Epithelial cell of proximal tubule (primary cell): ENCODE data around the gene ZNF169. TPM values are rescaled to one million over a fixed set of nuclear protein-coding genes. Genes with fewer than 3 reads are reported as not detected.
"Not testable (repeated sequence)": the region's sequence is repeated elsewhere in the genome, so short reads cannot be mapped to it uniquely, and the experiment has no call there.

ENCODE experiments used
- DNase-seq: peaks from one replicate; pipeline ENCODE4 v3.0.0-alpha.2; 2011; ENCODE audit warnings: low read depth
- H3K4me3 ChIP-seq: 2 replicates; pipeline ENCODE4 v1.5.1; 2011; ENCODE audit warnings: low read depth, mild to moderate bottlenecking, low read length
- CTCF ChIP-seq: conservative IDR thresholded peaks from 2 replicates; pipeline ENCODE4 v1.5.1; 2012; ENCODE audit warnings: low read depth, mild to moderate bottlenecking, low read length
- total RNA-seq: library from RNA; depleted of rRNA; stranded (reverse); fragments of >200 nt; gene quantifications from 2 replicates; pipeline ENCODE4 v1.2.3, GENCODE V29; 2015

Gene ZNF169
- total RNA-seq, 1 donor from 2014 or later: 0.75 TPM

DNA sequence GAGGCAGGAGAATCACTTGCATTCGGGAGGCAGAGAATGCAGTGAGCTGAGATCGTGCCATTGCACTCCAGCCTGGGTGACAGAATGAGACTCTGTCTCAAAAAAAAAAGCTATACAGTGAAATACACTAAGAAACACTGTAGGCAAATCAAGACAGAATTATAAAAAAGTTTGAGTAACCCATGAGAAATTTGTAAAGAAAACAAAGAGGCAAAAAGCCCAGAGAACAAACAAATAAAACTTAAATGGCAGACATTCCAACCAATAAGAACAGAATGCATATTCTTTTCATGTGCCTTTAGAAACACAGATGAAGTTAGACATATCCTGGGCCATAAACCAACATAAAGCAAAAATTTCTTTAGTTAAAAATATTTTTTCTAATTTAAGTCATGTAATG lies 30.6 kb downstream of the ZNF169 start:
- H3K4me3 ChIP-seq: no peak overlapping the region
- no peak for DNase-seq
- no peak for TF ChIP-seq CTCF

DNA sequence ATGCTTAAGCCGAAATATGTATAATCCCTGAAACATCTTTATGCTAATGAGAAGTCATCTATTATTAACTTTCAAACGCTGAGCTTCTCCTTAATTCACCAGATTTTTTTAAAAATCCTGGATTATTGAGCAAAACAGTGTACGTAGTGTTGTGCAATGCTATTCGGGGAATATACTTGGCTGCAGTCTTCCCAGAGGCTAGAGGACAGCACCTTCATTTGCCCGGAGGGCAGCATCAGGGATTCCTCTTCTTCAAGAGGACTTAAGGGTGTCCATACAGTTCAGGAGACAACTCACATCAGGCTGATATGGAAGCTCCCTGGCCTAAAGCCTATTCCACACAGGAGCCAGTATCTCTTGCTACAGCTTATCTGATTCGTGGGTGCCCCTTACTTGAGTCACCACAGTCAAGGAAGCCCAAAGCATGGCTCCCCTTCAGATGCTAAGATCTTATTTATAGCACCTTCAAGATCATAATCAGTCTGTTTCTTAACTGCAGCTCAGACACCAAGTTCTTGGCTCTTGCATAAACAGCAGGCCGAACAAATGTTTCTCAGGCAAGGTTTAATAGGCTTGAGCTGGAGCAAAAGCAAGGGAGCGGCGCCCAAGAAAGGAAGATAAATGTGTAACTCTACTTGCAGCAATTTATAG lies 40.0 kb downstream of the ZNF169 start:
- no peak overlapping the region for H3K4me3 ChIP-seq
- DNase-seq: no peak
- TF ChIP-seq CTCF: no peak

DNA sequence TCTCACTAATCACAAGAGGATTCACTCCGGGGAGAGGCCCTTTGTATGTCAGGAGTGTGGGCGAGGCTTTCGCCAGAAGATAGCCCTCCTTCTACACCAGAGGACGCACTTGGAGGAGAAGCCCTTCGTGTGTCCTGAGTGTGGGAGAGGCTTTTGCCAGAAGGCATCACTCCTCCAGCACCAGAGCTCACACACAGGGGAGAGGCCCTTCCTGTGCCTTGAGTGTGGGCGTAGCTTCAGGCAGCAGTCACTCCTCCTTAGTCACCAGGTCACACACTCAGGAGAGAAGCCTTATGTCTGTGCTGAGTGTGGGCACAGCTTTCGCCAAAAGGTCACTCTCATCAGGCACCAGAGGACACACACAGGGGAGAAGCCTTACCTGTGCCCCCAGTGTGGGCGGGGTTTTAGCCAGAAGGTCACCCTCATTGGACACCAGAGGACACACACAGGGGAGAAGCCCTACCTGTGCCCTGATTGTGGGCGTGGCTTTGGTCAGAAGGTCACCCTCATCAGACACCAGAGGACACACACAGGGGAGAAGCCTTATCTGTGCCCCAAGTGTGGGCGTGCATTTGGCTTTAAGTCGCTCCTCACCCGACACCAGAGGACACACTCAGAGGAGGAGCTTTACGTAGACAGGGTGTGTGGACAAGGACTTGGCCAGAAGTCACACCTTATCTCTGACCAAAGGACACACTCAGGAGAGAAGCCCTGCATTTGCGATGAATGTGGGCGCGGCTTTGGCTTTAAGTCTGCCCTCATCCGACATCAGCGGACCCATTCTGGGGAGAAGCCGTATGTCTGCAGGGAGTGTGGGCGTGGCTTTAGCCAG lies 41.6 kb downstream of the ZNF169 start:
- no peak for TF ChIP-seq CTCF
- DNase-seq: no peak
- H3K4me3 ChIP-seq: no peak overlapping the region

DNA sequence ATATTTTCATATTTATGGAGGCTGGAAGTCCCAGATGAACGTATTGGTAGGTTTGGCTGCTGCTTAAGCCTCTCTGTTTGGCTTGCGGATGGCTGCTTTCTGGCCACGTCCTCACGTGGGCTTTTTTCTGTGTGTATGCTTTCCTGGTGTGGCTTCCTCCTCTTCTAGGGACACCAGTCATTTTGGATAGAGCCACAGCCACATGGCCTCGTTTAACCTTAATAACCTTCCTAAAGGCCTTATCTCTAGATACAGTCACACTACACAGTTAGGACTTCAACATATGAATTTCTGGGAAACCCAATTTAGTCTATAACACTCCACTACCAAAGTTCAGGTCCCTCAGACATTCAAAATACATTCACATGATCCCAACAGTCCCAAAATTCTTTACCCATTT lies 42.5 kb downstream of the ZNF169 start:
- TF ChIP-seq CTCF: no peak
- no peak overlapping the region for H3K4me3 ChIP-seq
- DNase-seq: no peak

- DNase-seq: no peak
- TF ChIP-seq CTCF: no peak
- H3K4me3 ChIP-seq: no peak overlapping the region
These were observed 43.3 kb downstream of the ZNF169 start for GRCh38 chr9:94302426-94302825.

- H3K4me3 ChIP-seq: no peak overlapping the region
- no peak for TF ChIP-seq CTCF
- no peak for DNase-seq
These were observed 44.2 kb downstream of the ZNF169 start for GRCh38 chr9:94303321-94303720.

- not testable (repeated sequence) for H3K4me3 ChIP-seq, DNase-seq
These were observed 56.2 kb downstream of the ZNF169 start for GRCh38 chr9:94315034-94315984.

- not testable (repeated sequence) for DNase-seq, H3K4me3 ChIP-seq
These were observed 57.1 kb downstream of the ZNF169 start for GRCh38 chr9:94316236-94316635.

DNA sequence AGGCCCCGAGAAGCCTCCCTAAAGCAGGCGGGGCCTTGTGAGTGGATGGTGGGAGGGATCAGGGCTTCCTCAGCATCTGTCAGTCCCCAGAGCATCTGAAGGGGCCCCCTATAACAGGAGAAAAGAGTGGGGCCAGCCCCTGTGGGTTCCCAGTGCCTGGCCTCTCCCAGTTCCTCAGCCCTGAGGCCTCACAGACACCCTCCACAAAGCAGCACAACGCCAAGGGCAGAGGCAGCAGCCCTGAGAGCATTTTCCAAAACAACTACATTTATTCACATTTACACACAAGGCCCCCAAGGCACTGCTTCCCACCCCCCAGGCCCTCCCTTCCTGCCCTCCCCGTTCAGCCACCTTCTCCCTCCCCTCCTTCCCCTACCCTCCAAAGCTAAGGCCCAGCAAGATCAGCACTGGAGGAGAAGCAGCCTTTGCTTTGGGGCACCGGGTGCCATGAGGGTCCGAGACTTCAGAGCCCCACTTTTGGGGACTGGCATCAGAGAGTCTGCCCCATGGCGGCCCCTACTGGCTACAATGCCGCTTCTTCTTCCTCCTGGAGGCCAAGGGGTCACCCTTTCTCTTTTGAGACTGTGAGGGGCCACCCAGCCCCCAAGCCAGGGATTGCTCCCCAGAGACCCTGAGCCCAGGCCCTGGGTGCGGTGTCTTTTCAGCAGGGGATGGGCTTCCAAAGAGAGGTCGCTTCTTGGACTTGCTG lies 59.0 kb downstream of the ZNF169 start:
- not testable (repeated sequence) for DNase-seq, H3K4me3 ChIP-seq

DNA sequence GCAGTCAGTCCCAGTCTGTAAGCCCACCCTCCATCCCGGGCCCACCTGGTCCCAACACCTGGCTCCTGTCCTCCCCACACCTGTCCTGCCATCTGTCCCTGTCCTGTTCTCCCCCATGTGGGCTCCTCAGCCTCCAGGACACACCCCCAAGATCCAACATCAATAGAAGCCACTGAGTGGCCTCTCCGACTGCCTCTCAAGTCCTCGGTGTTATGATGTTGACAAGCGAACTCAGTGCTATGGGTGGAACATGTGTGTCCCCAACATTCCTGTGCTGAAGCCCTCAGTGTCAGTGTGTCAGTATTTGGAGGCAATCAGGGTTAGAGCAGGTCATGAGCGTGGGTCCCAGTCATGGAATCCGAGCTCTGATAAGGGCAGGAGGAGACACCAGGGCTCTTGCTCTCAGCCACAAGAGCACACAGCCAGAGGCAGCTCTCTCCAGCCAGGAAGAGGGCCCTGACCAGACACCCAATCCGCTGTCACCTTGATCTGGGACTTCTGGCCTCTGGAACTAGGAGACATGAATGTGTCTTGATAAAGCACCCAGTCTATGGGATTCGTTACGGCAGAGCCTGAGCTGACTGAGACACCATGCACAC lies 63.3 kb downstream of the ZNF169 start:
- not testable (repeated sequence) for H3K4me3 ChIP-seq, DNase-seq
